ENCODE measurements around the gene ENO4. TPM values are rescaled to one million over a fixed set of nuclear protein-coding genes. Genes with fewer than 3 reads are reported as not detected.

The ENO4 gene
- total and polyA plus RNA-seq, 7 donors: 0.09 to 13.0 (median 0.22) TPM; not detected in 3

DNA sequence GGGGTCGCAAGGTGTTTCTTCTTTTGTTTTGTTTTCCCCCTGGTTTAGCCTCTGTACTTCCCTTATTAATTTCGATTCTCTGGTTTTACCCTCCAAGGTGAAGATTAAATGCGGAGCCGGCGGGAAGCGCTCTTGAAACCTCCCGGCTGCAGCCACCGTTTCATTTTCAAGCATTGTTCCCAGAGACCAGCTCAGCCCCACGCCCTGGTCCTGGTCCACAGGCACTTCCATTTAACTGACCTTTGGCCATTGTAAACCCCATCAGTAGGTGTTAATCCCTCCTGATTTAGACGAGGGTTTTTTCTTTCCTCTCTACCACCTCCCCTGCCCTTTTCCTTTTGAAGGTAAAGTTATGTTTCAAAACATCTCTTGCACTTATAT is 39.2 kb upstream of the ENO4 start:
- Histone ChIP-seq H3K4me1 (no peaks in the 10 kb centered on the region), H3K9me3 (no peaks in the 10 kb centered on the region), H3K27ac (no peak overlapping the region), H3K4me3 (no peak overlapping the region), H3K36me3 (no peaks in the 10 kb centered on the region), H3K27me3 (peaks cover 0 to 39% (median 5%) of the 10 kb centered on the region in 3 donors)
- no peak for TF ChIP-seq POLR2A (IDR thresholded peaks at IDR 0.05)
- no peak for TF ChIP-seq POLR2AphosphoS5 (IDR thresholded peaks at IDR 0.05)
- TF ChIP-seq, protein P1, sequence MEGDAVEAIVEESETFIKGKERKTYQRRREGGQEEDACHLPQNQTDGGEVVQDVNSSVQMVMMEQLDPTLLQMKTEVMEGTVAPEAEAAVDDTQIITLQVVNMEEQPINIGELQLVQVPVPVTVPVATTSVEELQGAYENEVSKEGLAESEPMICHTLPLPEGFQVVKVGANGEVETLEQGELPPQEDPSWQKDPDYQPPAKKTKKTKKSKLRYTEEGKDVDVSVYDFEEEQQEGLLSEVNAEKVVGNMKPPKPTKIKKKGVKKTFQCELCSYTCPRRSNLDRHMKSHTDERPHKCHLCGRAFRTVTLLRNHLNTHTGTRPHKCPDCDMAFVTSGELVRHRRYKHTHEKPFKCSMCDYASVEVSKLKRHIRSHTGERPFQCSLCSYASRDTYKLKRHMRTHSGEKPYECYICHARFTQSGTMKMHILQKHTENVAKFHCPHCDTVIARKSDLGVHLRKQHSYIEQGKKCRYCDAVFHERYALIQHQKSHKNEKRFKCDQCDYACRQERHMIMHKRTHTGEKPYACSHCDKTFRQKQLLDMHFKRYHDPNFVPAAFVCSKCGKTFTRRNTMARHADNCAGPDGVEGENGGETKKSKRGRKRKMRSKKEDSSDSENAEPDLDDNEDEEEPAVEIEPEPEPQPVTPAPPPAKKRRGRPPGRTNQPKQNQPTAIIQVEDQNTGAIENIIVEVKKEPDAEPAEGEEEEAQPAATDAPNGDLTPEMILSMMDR (IDR thresholded peaks at IDR 0.05): no peak
- no peak for TF ChIP-seq EP300 (IDR thresholded peaks at IDR 0.05)
- peak; percentile 19 for DNase-seq
- intact Hi-C loops (cut with DNase I): no loop called here
- WGBS, 2 donors: 14 to 58% methylated on average over 10 of the region's 10 CpGs

DNA sequence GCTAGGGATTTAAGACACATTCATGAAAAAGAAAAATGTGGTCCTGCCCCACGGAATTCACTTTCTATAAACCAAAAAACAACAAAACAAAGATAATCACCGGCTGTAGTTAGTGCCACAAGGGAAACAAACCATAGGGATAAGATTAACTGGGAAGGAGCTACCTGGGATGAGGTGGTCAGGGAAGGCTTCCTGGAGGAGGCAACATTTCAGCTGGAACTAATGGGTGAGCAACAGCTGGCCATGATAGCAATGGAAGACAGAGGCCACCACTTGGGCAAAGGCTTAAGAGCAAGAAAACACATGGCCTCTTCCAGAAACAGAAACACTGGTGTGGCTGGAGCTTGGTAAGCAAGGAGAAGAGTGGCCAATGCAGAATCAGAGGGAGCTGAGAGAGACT is 38.4 kb upstream of the ENO4 start:
- Histone ChIP-seq H3K4me3 (no peak overlapping the region), H3K27me3 (peaks cover 0 to 45% (median 5%) of the 10 kb centered on the region in 3 donors), H3K36me3 (no peaks in the 10 kb centered on the region), H3K9me3 (no peaks in the 10 kb centered on the region), H3K27ac (no peak overlapping the region), H3K4me1 (no peaks in the 10 kb centered on the region)
- intact Hi-C loops (cut with DNase I): no loop called here
- TF ChIP-seq POLR2A (IDR thresholded peaks at IDR 0.05): no peak
- TF ChIP-seq EP300 (IDR thresholded peaks at IDR 0.05): no peak
- no peak for TF ChIP-seq POLR2AphosphoS5 (IDR thresholded peaks at IDR 0.05)
- TF ChIP-seq, protein P1 (IDR thresholded peaks at IDR 0.05): no peak
- peak; percentile 30 for DNase-seq
- 70 to 81% methylated on average over 2 of the region's 2 CpGs for WGBS, 2 donors

DNA sequence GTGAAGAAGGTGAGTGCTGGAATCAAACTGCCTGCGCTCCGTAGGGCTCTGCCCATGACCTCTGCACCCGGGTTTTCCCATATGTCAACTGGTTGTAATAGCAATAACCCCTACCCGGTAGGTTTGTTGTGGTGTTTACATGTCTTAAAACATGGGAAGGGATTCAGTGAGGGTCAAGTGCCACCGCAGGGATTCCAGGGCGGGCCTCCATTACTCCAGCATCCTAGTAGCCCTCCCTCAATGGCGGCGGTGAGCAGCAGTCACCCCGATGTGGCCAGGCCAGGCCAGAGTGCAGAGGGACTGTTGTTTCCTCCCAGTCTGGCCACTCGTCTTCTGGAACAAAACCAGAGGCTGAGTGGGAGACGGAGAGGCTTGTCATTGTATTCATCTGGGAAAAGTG is 37.6 kb upstream of the ENO4 start:
- 76 to 88% methylated on average over 11 of the region's 11 CpGs for WGBS, 2 donors
- TF ChIP-seq, protein P1 (IDR thresholded peaks at IDR 0.05): no peak
- no peak for TF ChIP-seq EP300 (IDR thresholded peaks at IDR 0.05)
- no peak for TF ChIP-seq POLR2A (IDR thresholded peaks at IDR 0.05)
- TF ChIP-seq POLR2AphosphoS5 (IDR thresholded peaks at IDR 0.05): no peak
- H3K4me3 ChIP-seq: no peak overlapping the region
- H3K27ac ChIP-seq: no peak overlapping the region
- intact Hi-C loops (cut with DNase I): no loop called here
- H3K36me3 ChIP-seq: no peaks in the 10 kb centered on the region
- H3K9me3 ChIP-seq: no peaks in the 10 kb centered on the region
- peaks cover 0 to 52% (median 5%) of the 10 kb centered on the region in 3 donors for H3K27me3 ChIP-seq
- DNase-seq: no peak
- no peaks in the 10 kb centered on the region for H3K4me1 ChIP-seq

DNA sequence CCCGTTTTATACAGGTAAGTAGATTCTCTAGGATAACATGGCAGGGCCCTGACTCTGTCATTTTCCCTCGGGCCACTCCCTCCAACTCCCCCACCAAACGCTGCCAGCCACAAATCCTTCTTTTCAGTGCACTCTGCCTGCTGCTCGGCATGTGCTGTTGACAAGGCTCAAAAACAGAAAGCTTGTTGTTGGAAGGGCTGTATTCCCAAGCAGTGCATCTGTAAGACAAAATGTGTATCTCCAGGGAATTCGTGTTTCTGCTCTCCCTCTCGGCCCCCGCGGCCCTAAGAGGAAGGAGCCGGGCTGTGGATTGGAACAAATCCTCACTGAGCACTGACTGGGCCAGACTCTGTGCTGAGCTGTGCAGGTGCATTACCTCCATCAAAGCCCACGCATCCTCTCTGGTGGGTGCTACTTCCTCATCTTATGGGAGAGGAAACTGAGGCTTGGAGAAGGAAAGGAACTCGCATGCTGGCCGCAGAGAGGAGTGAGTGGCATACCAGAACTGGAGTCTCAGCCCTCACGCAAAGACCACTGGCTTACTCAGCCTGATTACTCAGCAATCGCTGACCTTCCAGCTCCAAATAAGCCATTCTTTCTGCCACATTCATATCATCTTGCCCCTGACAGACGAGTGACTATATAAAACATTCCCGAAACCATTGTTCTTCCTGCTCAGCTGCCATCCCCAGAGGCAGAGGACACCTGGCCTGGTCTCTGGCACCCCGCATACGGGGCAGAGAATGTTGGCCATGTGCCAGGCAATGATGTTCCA is 33.5 kb upstream of the ENO4 start:
- 61 to 73% methylated on average over 18 of the region's 18 CpGs for WGBS, 2 donors
- H3K4me3 ChIP-seq: no peak overlapping the region
- intact Hi-C loops (cut with DNase I): no loop called here
- no peak for TF ChIP-seq POLR2AphosphoS5 (IDR thresholded peaks at IDR 0.05)
- no peak for TF ChIP-seq EP300 (IDR thresholded peaks at IDR 0.05)
- TF ChIP-seq, protein P1 (IDR thresholded peaks at IDR 0.05): no peak
- TF ChIP-seq POLR2A (IDR thresholded peaks at IDR 0.05): no peak
- no peaks in the 10 kb centered on the region for H3K36me3 ChIP-seq
- H3K4me1 ChIP-seq: no peaks in the 10 kb centered on the region
- H3K27ac ChIP-seq: no peak overlapping the region
- H3K27me3 ChIP-seq: peaks cover 0 to 55% (median 5%) of the 10 kb centered on the region in 3 donors
- no peaks in the 10 kb centered on the region for H3K9me3 ChIP-seq
- no peak for DNase-seq

Data from sigmoid colon (tissue), 7 donors.